SK-N-MC (cell line): ENCODE measurements around the gene LTC4S.

Experiments used
- EZH2 ChIP-seq: fragments of 200-600 bp; sonication (generic); IDR thresholded peaks from one replicate; pipeline ENCODE4 v1.6.1; 2017; ENCODE audit warnings: antibody characterized with exemption
- FOXP2 ChIP-seq: optimal IDR thresholded peaks from 2 replicates; pipeline ENCODE3; 2011; ENCODE audit warnings: mild to moderate bottlenecking, moderate library complexity; ENCODE audit not compliant: insufficient read depth; ENCODE audit errors: extremely low read length, control extremely low read depth

DNA sequence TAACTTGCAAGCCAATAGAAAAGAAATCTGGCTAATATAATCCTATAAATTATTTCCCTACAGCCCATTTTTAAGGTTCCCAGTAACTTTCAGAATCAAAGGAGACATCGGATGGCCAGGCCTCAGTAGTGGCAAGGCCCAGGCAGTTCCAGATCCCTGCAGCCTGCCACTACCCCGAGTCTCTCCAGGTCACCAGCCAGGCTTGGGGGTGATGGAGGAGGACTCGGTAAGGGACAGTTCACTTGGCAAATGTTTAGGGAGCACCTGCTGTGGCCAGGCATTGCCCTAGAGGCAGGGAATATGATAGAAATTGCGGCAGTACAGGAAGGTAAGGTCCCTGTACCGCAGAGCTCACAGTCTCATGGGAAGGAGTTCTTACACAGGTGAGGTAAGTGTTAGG lies 15.2 kb upstream of the LTC4S start:
- TF ChIP-seq EZH2 (no peak), FOXP2 (no peak)
